GM12872 (cell line): ENCODE measurements around the gene EPSTI1.

Source experiments
- TF ChIP-seq, protein P1 (sequence below): IDR thresholded peaks from 3 replicates; pipeline ENCODE4 v1.5.1; 2011; ENCODE audit warnings: low read depth, mild to moderate bottlenecking, low read length, moderate library complexity; ENCODE audit not compliant: insufficient read depth

The EPSTI1 gene

DNA sequence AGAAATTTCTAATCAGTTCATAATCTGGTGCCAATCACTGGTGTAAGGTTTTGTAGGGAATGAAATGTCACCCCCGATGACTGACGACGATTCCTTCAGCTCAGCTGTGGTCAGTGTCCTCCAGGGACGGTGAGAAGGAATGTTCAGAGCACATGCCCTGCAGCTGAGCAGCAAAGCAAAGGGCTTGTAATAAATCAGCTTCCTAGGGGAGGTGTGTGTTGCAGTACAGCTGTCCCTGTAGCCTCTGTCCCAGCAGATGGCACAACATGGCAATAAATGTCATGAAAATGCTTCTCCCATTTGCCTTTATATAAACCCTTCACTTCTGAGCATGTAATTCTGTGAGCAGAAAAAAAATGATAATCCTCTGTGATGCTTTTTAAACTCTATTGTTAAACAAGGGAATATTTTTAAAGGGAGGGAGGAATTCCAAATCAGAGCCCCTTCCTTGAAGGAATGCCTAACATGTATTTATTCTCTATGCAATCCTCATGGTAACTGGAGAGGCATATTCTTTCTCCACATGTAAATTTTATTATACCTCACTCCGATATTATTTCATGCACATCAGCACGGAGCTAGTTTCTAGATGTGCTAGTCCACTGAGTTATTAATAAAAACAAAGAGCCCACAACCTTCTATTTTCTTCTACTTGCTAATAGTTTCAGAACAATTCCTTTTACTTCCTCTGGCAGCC, 108.1 kb downstream of the EPSTI1 start:
- TF ChIP-seq, protein P1, sequence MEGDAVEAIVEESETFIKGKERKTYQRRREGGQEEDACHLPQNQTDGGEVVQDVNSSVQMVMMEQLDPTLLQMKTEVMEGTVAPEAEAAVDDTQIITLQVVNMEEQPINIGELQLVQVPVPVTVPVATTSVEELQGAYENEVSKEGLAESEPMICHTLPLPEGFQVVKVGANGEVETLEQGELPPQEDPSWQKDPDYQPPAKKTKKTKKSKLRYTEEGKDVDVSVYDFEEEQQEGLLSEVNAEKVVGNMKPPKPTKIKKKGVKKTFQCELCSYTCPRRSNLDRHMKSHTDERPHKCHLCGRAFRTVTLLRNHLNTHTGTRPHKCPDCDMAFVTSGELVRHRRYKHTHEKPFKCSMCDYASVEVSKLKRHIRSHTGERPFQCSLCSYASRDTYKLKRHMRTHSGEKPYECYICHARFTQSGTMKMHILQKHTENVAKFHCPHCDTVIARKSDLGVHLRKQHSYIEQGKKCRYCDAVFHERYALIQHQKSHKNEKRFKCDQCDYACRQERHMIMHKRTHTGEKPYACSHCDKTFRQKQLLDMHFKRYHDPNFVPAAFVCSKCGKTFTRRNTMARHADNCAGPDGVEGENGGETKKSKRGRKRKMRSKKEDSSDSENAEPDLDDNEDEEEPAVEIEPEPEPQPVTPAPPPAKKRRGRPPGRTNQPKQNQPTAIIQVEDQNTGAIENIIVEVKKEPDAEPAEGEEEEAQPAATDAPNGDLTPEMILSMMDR = no peak

DNA sequence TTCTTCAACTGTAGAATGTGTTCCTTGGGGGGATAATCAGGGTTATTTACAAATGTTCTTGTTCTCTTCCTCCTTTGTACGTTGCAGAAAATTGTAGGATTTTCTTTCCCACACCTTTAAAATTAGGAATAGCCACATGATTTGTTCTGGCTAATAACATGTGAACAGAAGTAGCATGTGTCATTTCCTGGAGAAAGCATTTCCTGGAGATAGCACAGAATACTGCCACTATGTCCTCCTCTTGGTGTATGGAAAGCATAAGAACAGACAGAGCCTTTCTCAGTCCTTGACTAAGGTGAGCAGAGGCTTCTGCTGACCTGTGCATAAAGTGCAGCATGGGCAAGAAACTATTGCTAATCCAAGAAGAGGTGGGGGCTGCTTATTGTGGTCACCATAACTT, 108.9 kb downstream of the EPSTI1 start:
- TF ChIP-seq, protein P1 = no peak

DNA sequence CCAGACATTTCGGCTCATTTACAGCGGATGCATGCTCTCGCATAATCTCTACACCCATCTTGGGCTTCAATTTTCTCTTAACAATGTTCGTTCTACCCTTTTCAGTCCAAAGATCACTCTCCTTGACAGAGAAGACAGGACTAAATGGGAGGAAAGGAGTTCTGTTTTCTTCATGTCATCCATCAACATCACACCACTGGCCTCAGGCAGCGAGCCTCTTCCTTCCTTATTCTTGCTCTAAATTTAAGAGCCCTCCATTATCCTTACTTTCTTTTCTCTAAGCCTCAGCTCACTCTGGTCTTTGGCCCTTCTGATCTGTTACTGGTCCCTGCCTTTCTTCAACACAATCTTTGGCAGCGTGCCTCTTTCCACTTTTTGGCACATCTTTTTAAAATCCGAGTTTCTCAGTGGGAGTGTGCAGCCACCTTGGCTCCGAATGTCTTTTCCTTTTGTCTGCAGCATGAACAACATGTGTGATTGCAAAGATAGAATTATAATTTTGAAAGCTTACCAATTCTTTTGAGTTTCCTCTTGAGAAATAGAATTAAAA, 111.9 kb downstream of the EPSTI1 start:
- TF ChIP-seq, protein P1 = no peak

DNA sequence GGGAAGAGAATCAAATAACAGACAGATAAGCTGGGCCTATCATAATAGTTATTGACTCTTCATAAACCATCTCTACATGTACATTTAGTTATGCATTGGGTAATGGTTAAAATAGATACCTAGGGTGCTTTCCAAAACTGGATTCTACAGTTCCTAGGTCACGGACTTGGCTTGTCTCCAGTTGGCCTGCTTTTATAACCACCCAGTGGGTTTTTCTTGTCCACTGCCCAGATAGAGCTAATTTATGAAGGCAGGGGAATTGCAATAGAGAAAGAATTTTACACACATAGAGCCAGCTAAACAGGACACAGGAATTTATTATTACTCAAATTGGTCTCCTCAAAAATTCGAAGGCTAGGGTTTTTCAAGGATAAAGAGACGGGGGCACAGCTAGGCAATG, 113.3 kb downstream of the EPSTI1 start:
- TF ChIP-seq, protein P1 = no peak

DNA sequence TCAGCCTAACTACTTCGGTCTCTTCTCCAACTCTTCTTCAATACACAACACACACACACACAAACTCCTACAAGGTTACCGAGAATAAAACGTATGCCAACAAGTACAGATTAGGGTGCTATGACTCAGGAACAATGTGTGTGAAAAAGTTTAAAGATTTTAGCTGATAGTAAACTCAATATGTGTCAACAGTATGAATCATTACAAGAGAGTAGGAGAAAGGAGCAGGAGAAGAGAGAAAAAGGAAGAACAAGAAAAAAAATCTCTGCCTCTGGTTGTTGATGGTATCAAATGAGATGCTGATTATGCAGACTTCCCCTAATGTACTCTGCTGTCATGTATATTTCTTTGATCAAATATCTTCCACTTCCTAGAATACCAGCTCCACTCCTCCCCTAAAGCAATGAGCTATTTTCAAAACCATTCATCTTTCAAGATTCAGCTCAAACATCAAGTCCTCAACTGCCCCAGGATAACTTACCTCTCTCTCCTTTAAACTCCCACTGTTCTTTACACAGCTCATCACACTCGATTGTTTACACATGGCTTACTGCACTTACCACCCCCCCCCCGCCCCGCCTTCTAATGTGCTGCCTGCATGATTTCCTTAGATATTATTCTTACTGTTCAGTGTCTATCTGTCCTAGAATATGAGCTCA, 115.0 kb downstream of the EPSTI1 start:
- TF ChIP-seq, protein P1 = no peak

DNA sequence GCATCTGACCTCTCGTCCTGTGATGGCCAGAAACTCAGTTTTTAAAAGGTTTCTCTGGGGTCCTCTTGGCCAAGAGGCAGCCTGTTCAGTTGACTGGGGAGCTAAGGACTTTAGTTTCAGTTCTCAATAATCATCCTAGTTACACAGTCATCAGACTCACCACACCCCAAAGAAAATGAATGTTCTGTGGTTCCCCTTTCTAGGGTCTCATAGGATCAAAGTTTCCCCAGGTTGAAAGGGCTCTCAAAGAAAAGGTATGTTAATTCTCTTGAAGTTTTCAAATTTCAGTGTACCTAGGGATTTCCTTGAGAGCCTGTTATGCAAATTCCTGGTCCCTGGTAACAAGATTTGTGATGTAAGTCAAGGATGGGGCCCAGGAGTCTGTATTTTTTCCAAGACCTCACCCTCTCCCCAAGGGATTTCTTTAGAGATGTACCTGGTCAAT, 115.7 kb downstream of the EPSTI1 start:
- TF ChIP-seq, protein P1 = no peak

DNA sequence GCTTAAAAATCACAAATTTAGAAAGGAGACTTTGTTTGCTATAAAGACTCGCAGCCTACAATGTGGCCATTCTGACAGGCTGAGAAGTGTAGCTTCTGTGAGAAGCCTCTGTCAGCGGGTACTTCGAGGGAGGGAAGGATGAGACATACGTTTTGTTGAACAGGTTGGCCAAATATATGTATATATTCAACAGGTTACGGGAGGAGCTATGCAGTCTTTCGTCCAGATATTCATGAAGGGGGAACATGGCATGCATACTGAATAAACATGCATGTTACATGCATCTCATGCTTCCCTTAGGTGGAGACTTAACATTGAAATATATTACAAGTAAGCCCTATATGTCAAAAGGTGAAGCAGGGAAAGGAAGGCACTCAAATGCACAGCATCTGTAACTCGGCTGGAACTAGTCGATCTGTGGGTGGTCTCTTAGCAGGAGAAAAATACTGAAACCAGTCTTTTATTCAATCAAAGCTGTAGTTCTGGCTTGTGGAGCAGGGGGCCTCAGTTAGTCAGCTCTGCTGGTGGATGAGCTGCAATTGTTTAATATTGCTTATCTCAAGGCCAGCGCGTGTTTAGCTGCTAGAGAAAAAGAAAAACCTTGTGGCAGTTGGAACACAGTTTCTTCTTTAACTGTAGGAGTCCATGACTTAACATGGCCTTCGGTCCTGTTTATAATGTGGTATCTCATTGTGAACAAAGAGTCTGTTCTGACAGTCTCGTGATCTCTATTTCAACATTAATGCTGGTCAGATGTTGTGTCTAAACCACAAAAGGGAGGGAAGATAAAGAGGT, 116.4 kb downstream of the EPSTI1 start:
- TF ChIP-seq, protein P1 = peak; percentile 25; the same call in 2 of the 3 replicates
